ENCODE measurements around the gene ZNF423. TPM values are rescaled to one million over a fixed set of nuclear protein-coding genes. Genes with fewer than 3 reads are reported as not detected.

Gene ZNF423
- total RNA-seq, 1 donor from 2014 or later, result 49.8 TPM

GRCh38 chr16:49527611-49528010, 328.3 kb downstream of the ZNF423 start:
- DNase-seq (ENCODE audit: low spot score, unreplicated experiment), result no peak
- no peaks in the 10 kb centered on the region for H3K9me3 Mint-ChIP-seq (ENCODE audit: low read depth)
- H3K27me3 Mint-ChIP-seq, result no peaks in the 10 kb centered on the region
- peaks cover 20% of the 10 kb centered on the region for H3K4me1 Mint-ChIP-seq (ENCODE audit: low read depth)
- peak overlapping the region; percentile 71 for H3K27ac Mint-ChIP-seq
- no peak overlapping the region for H3K4me3 Mint-ChIP-seq (ENCODE audit: low read depth)
- TF ChIP-seq CTCF (IDR thresholded peaks at IDR 0.05; ENCODE audit: unreplicated experiment), result no peak
- H3K36me3 Mint-ChIP-seq (ENCODE audit: insufficient read depth), result no peaks in the 10 kb centered on the region

GRCh38 chr16:49526860-49527365, 329.0 kb downstream of the ZNF423 start:
- Mint-ChIP-seq H3K27me3 (no peaks in the 10 kb centered on the region), H3K36me3 (ENCODE audit: insufficient read depth) (peaks cover 2% of the 10 kb centered on the region), H3K4me1 (ENCODE audit: low read depth) (peaks cover 20% of the 10 kb centered on the region), H3K4me3 (ENCODE audit: low read depth) (no peak overlapping the region), H3K27ac (no peak overlapping the region), H3K9me3 (ENCODE audit: low read depth) (no peaks in the 10 kb centered on the region)
- TF ChIP-seq CTCF (IDR thresholded peaks at IDR 0.05; ENCODE audit: unreplicated experiment), result no peak
- DNase-seq (ENCODE audit: low spot score, unreplicated experiment), result no peak

GRCh38 chr16:49524947-49525315, 331.0 kb downstream of the ZNF423 start:
- Mint-ChIP-seq H3K27me3 (no peaks in the 10 kb centered on the region), H3K4me1 (ENCODE audit: low read depth) (peaks cover 7% of the 10 kb centered on the region), H3K4me3 (ENCODE audit: low read depth) (no peak overlapping the region), H3K9me3 (ENCODE audit: low read depth) (no peaks in the 10 kb centered on the region), H3K27ac (no peak overlapping the region), H3K36me3 (ENCODE audit: insufficient read depth) (peaks cover 5% of the 10 kb centered on the region)
- TF ChIP-seq CTCF (IDR thresholded peaks at IDR 0.05; ENCODE audit: unreplicated experiment), result no peak
- no peak for DNase-seq (ENCODE audit: low spot score, unreplicated experiment)

DNA sequence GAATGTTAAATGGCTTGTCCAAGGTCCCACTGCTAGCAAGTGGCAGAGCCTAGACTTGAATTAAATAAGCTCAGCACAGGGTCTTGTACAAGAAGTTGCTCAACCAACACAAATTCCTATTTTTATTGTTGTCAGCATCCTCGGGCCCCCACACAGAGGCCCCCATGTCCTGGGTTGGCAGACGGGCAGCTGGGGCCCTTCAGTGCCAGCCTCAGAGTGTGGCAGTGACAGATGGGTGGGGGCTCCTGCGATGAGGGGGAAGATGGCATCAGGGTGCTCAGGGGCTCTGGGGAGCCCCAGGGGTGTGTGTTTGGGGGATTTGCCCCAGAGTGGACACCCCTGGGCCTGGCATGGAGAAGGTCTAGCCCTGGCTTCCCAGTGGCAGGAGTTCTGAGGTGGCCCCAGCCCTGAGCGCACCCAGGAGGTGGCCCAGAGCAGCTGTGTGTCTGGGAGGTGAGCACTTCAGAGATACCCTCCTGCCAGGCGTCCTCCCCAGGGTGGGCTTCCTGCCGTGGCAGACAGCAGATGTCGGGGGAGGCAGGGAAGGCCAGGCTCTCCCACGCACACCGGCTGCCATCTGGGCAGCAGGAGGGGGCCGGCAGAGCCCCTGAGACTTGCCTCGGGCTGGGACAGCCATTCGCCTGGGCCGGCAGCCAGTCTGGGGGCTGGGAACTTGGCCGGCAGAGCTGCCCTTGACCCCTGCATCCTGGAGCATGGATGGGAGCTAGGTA, 331.5 kb downstream of the ZNF423 start:
- Mint-ChIP-seq H3K36me3 (ENCODE audit: insufficient read depth) (peaks cover 7% of the 10 kb centered on the region), H3K4me1 (ENCODE audit: low read depth) (peaks cover 7% of the 10 kb centered on the region), H3K27me3 (no peaks in the 10 kb centered on the region), H3K27ac (no peak overlapping the region), H3K9me3 (ENCODE audit: low read depth) (no peaks in the 10 kb centered on the region), H3K4me3 (ENCODE audit: low read depth) (no peak overlapping the region)
- DNase-seq (ENCODE audit: low spot score, unreplicated experiment), result no peak
- TF ChIP-seq CTCF (IDR thresholded peaks at IDR 0.05; ENCODE audit: unreplicated experiment), result no peak

- DNase-seq (ENCODE audit: low spot score, unreplicated experiment), result no peak
- TF ChIP-seq CTCF (IDR thresholded peaks at IDR 0.05; ENCODE audit: unreplicated experiment), result no peak
- Mint-ChIP-seq H3K4me3 (ENCODE audit: low read depth) (no peak overlapping the region), H3K9me3 (ENCODE audit: low read depth) (no peaks in the 10 kb centered on the region), H3K27ac (no peak overlapping the region), H3K36me3 (ENCODE audit: insufficient read depth) (peaks cover 7% of the 10 kb centered on the region), H3K27me3 (no peaks in the 10 kb centered on the region), H3K4me1 (ENCODE audit: low read depth) (peaks cover 5% of the 10 kb centered on the region)
These were observed 332.3 kb downstream of the ZNF423 start for GRCh38 chr16:49523435-49524159.
